ENCODE measurements around the gene TMEM129. TPM values are rescaled to one million over a fixed set of nuclear protein-coding genes. Genes with fewer than 3 reads are reported as not detected.

Gene TMEM129
- total RNA-seq, 4 donors from 2014 or later, result 64.8 to 138 (median 106) TPM

DNA sequence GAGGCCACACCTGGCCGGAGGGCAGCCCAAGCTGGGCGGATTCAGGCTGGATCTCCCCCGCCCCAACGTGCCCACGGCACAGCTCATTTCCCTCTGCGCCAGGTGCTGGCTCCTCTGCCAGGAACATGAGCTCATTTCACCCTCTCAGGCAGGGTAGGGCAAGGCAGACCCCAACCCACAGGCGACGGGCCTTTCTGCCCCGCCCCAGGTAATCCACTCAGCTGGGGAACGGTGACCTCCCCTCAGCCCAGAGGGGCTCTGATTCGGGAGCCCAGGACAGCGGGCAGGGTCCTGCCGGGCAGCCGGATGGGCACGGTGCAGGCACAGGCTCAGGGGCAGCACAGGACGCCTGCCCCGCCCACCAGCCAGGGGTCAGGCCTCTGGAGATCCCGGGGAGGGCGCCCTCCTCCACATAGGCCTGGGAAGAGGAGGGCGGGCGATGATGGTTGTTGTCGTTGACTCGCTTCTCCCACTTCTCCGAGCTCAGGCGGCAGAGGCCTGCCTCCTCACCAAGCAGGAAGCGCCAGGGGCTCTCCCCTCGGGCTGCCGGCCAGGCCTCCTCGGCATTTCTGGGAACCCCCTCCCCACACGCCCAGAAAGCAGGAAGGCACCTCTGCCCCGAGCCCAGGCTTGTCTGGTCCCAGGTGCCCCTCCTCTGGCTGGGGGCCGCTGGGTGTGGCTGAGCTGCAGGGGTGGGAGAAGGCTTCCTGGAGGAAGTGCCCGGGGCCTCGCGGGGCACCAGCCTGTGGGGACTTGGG lies 31.3 kb upstream of the TMEM129 start:
- Histone ChIP-seq H3K27ac (no peak overlapping the region), H3K9me3 (no peaks in the 10 kb centered on the region), H3K27me3 (no peaks in the 10 kb centered on the region), H3K36me3 (no peaks in the 10 kb centered on the region), H3K4me1 (peaks cover 0 to 5% of the 10 kb centered on the region in 2 donors), H3K4me3 (replicated peaks in 1 of 3) (no peak overlapping the region)
- no peak for DNase-seq
- intact Hi-C loops (cut with DNase I), result no loop called here
- WGBS, 2 donors, result 24 to 48% methylated on average over 5 to 13 of the region's 35 CpGs
- no peak for TF ChIP-seq POLR2A (IDR thresholded peaks at IDR 0.05)
- TF ChIP-seq, protein P1, sequence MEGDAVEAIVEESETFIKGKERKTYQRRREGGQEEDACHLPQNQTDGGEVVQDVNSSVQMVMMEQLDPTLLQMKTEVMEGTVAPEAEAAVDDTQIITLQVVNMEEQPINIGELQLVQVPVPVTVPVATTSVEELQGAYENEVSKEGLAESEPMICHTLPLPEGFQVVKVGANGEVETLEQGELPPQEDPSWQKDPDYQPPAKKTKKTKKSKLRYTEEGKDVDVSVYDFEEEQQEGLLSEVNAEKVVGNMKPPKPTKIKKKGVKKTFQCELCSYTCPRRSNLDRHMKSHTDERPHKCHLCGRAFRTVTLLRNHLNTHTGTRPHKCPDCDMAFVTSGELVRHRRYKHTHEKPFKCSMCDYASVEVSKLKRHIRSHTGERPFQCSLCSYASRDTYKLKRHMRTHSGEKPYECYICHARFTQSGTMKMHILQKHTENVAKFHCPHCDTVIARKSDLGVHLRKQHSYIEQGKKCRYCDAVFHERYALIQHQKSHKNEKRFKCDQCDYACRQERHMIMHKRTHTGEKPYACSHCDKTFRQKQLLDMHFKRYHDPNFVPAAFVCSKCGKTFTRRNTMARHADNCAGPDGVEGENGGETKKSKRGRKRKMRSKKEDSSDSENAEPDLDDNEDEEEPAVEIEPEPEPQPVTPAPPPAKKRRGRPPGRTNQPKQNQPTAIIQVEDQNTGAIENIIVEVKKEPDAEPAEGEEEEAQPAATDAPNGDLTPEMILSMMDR (IDR thresholded peaks at IDR 0.05), result no peak

DNA sequence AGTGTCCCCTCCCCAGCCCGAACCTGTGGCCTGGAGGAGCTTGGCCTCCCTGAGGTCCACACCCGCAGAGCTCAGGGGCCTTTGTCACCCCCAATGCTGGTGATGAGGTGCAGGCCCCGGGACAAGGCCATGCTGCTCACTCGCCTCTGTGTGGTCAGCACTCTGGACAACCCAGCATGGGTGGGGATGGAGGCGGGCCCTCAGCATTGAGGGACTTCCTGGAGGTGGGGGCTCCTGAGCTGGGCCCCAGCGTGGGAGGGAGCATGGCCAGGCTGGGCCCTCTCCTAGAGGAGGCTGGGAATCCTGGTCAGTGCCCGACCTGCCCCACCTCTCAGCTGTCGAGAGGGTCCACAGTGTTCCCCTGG lies 30.8 kb upstream of the TMEM129 start:
- WGBS, 2 donors, result 100% methylated on average over 1 of the region's 8 CpGs; no CpG with 5 or more reads in 1 of the 2 donors
- no peak for DNase-seq
- peaks cover 0 to 5% of the 10 kb centered on the region in 2 donors for H3K4me1 ChIP-seq
- no peaks in the 10 kb centered on the region for H3K36me3 ChIP-seq
- no peak for TF ChIP-seq POLR2A (IDR thresholded peaks at IDR 0.05)
- TF ChIP-seq, protein P1 (IDR thresholded peaks at IDR 0.05), result no peak
- intact Hi-C loops (cut with DNase I), result no loop called here
- H3K9me3 ChIP-seq, result no peaks in the 10 kb centered on the region
- H3K27me3 ChIP-seq, result no peaks in the 10 kb centered on the region
- H3K27ac ChIP-seq, result no peak overlapping the region
- H3K4me3 ChIP-seq (replicated peaks in 1 of 3), result no peak overlapping the region

DNA sequence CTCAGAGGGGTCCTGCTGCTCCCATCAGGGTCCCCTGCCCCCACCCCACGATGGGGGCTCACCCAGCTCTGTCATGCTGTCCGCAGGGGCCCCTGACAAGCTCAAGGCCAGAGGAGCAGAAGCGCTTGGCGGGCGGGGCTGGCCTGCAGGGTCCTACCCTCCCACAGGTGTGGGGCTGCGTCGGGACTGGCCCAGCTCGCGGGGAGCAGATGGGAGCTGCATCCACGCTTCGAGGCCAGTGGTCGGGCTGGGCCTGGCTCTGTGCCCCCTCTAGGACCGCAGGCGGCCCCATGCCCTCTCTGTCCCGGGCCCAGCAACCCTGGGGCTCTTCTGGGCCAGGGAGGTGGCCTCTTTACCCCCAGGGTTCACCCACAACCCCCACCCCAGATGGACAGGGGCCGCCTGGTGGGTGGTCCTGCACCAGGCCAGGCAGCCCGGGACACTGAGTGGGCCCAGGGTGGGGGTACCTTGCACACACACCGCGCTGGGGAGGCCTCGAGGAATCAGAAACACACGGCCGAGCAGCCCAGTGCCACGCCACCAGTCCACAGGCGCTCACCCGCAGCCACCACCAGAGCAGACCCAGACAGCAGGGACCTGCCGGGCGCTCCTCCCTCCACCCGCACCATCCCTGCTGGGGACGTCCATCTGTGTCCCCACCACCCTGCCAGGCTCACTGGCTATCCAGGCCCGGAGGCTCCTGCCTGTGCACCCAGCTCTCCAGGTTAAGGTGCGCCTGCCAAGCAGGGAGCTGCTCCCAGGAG lies 30.2 kb upstream of the TMEM129 start:
- peaks cover 0 to 5% of the 10 kb centered on the region in 2 donors for H3K4me1 ChIP-seq
- no peak overlapping the region for H3K4me3 ChIP-seq (replicated peaks in 1 of 3)
- intact Hi-C loops (cut with DNase I), result no loop called here
- no peak for DNase-seq
- TF ChIP-seq, protein P1 (IDR thresholded peaks at IDR 0.05), result no peak
- TF ChIP-seq POLR2A (IDR thresholded peaks at IDR 0.05), result no peak
- no peak overlapping the region for H3K27ac ChIP-seq
- H3K9me3 ChIP-seq, result no peaks in the 10 kb centered on the region
- WGBS, 2 donors, result 96 to 99% methylated on average over 4 to 16 of the region's 31 CpGs
- H3K36me3 ChIP-seq, result no peaks in the 10 kb centered on the region
- no peaks in the 10 kb centered on the region for H3K27me3 ChIP-seq

DNA sequence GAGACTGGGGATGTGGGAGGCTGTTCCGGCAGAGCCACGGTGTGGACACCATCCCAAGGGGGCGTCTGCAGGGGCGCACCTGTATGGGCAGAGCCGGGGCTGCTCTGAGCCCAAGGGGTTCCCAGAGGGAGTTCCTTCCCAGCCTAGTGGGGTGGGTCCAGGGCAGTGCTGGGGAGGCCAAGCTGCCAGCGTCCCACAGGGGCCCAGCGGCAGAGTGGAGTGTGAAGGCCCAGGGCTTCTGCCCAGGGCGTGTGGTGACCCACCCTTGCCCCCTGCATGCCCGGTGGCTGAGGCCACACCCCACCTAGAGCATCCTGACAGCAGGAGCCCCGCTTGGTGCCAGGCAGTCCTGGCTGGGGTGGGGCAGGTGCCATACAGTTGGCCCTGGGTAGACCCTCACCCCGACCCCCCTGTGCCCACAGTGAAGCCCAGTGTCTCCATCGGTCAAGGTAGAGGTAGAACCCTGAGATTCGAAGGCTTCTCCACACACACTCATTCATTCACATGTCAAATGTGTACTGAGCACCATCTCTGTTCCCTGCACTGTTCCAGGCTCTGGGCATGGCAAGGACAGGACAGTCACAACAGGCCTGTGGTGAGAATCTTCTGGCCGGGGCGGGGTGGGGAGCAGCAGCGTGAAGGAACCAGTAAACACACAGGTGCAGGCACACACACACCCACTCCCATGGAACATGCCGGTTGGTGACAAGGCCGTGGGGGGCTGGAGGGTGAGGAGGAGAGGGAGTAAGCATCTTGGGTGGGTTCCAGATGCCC lies 29.4 kb upstream of the TMEM129 start:
- Histone ChIP-seq H3K27me3 (no peaks in the 10 kb centered on the region), H3K36me3 (no peaks in the 10 kb centered on the region), H3K9me3 (no peaks in the 10 kb centered on the region), H3K27ac (no peak overlapping the region), H3K4me3 (replicated peaks in 1 of 3) (no peak overlapping the region), H3K4me1 (peaks cover 0 to 5% of the 10 kb centered on the region in 2 donors)
- no peak for DNase-seq
- 95 to 96% methylated on average over 8 to 14 of the region's 18 CpGs for WGBS, 2 donors
- TF ChIP-seq, protein P1 (IDR thresholded peaks at IDR 0.05), result no peak
- no peak for TF ChIP-seq POLR2A (IDR thresholded peaks at IDR 0.05)
- intact Hi-C loops (cut with DNase I), result no loop called here
